Measurements from ENCODE around the gene SOCS1.

The SOCS1 gene

GRCh38 chr16:11208916-11209665 is 46.9 kb downstream of the SOCS1 start:
- H3K27me3 ChIP-seq (ENCODE audit: insufficient read depth, poor library complexity, severe bottlenecking), result no peaks in the 10 kb centered on the region

GRCh38 chr16:11207646-11208045 is 48.4 kb downstream of the SOCS1 start:
- no peak for DNase-seq (ENCODE audit: low read depth in 1 of 2, low spot score in 1 of 2)
- no peak for TF ChIP-seq CTCF (IDR thresholded peaks at IDR 0.05; ENCODE audit: insufficient read depth, low read length)
- TF ChIP-seq REST (IDR thresholded peaks at IDR 0.05; ENCODE audit: insufficient replicate concordance, low read depth), result no peak
- TF ChIP-seq SPI1 (IDR thresholded peaks at IDR 0.05; ENCODE audit: borderline replicate concordance, low read depth), result no peak
- TF ChIP-seq GABPA (IDR thresholded peaks at IDR 0.05; ENCODE audit: low read depth), result no peak
- TF ChIP-seq POLR2AphosphoS5 (IDR thresholded peaks at IDR 0.05; ENCODE audit: low read depth), result no peak
- H3K4me3 ChIP-seq (replicated peaks; ENCODE audit: insufficient read depth, low read length), result no peak overlapping the region
- H3K27me3 ChIP-seq (ENCODE audit: insufficient read depth, poor library complexity, severe bottlenecking), result no peaks in the 10 kb centered on the region
- no peak overlapping the region for H3K27ac ChIP-seq (replicated peaks)

More at GRCh38 chr16:11208916-11209665, 46.9 kb downstream of the SOCS1 start:
- no peak overlapping the region for H3K4me3 ChIP-seq (replicated peaks; ENCODE audit: insufficient read depth, low read length)
- TF ChIP-seq REST (IDR thresholded peaks at IDR 0.05; ENCODE audit: insufficient replicate concordance, low read depth) (no peak), CTCF (IDR thresholded peaks at IDR 0.05; ENCODE audit: insufficient read depth, low read length) (no peak), GABPA (IDR thresholded peaks at IDR 0.05; ENCODE audit: low read depth) (no peak), POLR2AphosphoS5 (IDR thresholded peaks at IDR 0.05; ENCODE audit: low read depth) (no peak), SPI1 (IDR thresholded peaks at IDR 0.05; ENCODE audit: borderline replicate concordance, low read depth) (peak; percentile 94)
- peak in 1 of 2 experiments; percentile 80 for DNase-seq (ENCODE audit: low read depth in 1 of 2, low spot score in 1 of 2)
- no peak overlapping the region for H3K27ac ChIP-seq (replicated peaks)

GRCh38 chr16:11205754-11206581 is 50.0 kb downstream of the SOCS1 start:
- H3K4me3 ChIP-seq (replicated peaks; ENCODE audit: insufficient read depth, low read length), result no peak overlapping the region
- H3K27ac ChIP-seq (replicated peaks), result no peak overlapping the region
- H3K27me3 ChIP-seq (ENCODE audit: insufficient read depth, poor library complexity, severe bottlenecking), result no peaks in the 10 kb centered on the region
- TF ChIP-seq SPI1 (IDR thresholded peaks at IDR 0.05; ENCODE audit: borderline replicate concordance, low read depth) (no peak), POLR2AphosphoS5 (IDR thresholded peaks at IDR 0.05; ENCODE audit: low read depth) (peak; percentile 50; the same call in 1 of the 2 replicates), GABPA (IDR thresholded peaks at IDR 0.05; ENCODE audit: low read depth) (no peak), CTCF (IDR thresholded peaks at IDR 0.05; ENCODE audit: insufficient read depth, low read length) (no peak)
- peak in 1 of 2 experiments; percentile 43 for DNase-seq (ENCODE audit: low read depth in 1 of 2, low spot score in 1 of 2)
